Endothelial cell of umbilical vein (primary cell): ENCODE results near the gene CD44. TPM values are rescaled to one million over a fixed set of nuclear protein-coding genes. Genes with fewer than 3 reads are reported as not detected.
A peak's percentile ranks its signal among the peaks of the same experiment; 100 is the strongest.

ENCODE experiments used
- BruUV-seq: library from RNA; stranded (reverse); fragments of 400-500 nt; replicated peaks from 2 replicates; lab custom pipeline; 2021; lab: Mats Ljungman, UMichigan
- CTCF ChIA-PET: fragments of 300-600, 350-600 bp; sonication (Branson Sonifier 250); formaldehyde crosslinking; loops from one replicate; lab custom pipeline; 2021; ENCODE audit warnings: antibody characterized with exemption, inconsistent platforms; lab: Charles Lee
- POLR2A ChIA-PET: fragments of 300-600, 350-600 bp; sonication (Branson Sonifier 250); formaldehyde crosslinking; loops from one replicate; lab custom pipeline; 2021; ENCODE audit warnings: antibody characterized with exemption, inconsistent platforms; lab: Charles Lee
- DNase-seq: peaks from one replicate; pipeline ENCODE4 v3.0.0-alpha.2; 2011; ENCODE audit warnings: low read depth, low spot score
- FAIRE-seq: peaks from 2 replicates; lab custom pipeline; 2011; peaks lifted over from hg19 to GRCh38; lab: Jason Lieb, UNC
- H2AFZ ChIP-seq: 2 replicates; pipeline ENCODE4 v1.6.0; 2012; ENCODE audit warnings: low read depth, low read length, control low read depth, inconsistent platforms
- H3K27ac ChIP-seq: 2 replicates; pipeline ENCODE4 v1.5.1; 2011; ENCODE audit warnings: low read depth, mild to moderate bottlenecking, control low read depth, low read length, moderate library complexity; ENCODE audit not compliant: insufficient read depth
- H3K27me3 ChIP-seq, 2 experiments: 2 replicates each; pipeline versions ENCODE4 v1.6.0 to v1.6.1; 2011; ENCODE audit warnings: low read length in 2 of 2, mixed read lengths in 1 of 2; ENCODE audit not compliant: control insufficient read depth in 2 of 2, insufficient read depth in 2 of 2
- H3K36me3 ChIP-seq, 2 experiments: 2 replicates in 1 of 2; 3 replicates in 1 of 2; pipeline ENCODE4 v1.5.1; 2011; ENCODE audit warnings: low read length in 2 of 2, mild to moderate bottlenecking in 1 of 2, moderate library complexity in 1 of 2; ENCODE audit not compliant: control insufficient read depth in 2 of 2, insufficient read depth in 2 of 2; ENCODE audit errors: extremely low read depth in 1 of 2
- H3K4me1 ChIP-seq: 3 replicates; pipeline ENCODE4 v1.5.1; 2011; ENCODE audit warnings: mild to moderate bottlenecking, low read length; ENCODE audit not compliant: control insufficient read depth, insufficient read depth; ENCODE audit errors: extremely low read depth
- H3K4me2 ChIP-seq: 2 replicates; pipeline ENCODE4 v1.6.1; 2011; ENCODE audit warnings: low read length, control low read depth, mixed read lengths; ENCODE audit not compliant: insufficient read depth
- H3K4me3 ChIP-seq, 3 experiments: fragments of 200-600 bp in 1 of 3; sonication (generic), shearing (Covaris generic) in 1 of 3; replicated peaks in 1 of 3; 2 replicates each; pipeline ENCODE4 v1.5.1; 2011 to 2016; ENCODE audit warnings: control low read depth in 3 of 3, low read length in 3 of 3, mild to moderate bottlenecking in 2 of 3, inconsistent platforms in 1 of 3, low read depth in 1 of 3, moderate library complexity in 1 of 3; ENCODE audit not compliant: insufficient read depth in 1 of 3
- H3K79me2 ChIP-seq: 2 replicates; pipeline ENCODE4 v1.6.0; 2012; ENCODE audit warnings: low read length, inconsistent platforms; ENCODE audit not compliant: control insufficient read depth, insufficient read depth
- H3K9ac ChIP-seq: replicated peaks from 2 replicates; pipeline ENCODE3; 2011; ENCODE audit warnings: low read length, control low read depth; ENCODE audit not compliant: insufficient read depth; ENCODE audit errors: extremely low read depth
- H3K9me1 ChIP-seq: replicated peaks from 3 replicates; pipeline ENCODE4 v1.6.0; 2011; ENCODE audit warnings: mild to moderate bottlenecking, low read length; ENCODE audit not compliant: control insufficient read depth, insufficient read depth; ENCODE audit errors: extremely low read depth
- H3K9me3 ChIP-seq: replicated peaks from 2 replicates; pipeline ENCODE4 v1.5.1; 2012; ENCODE audit warnings: low read length, inconsistent platforms; ENCODE audit not compliant: control insufficient read depth, insufficient read depth
- H4K20me1 ChIP-seq: replicated peaks from 2 replicates; pipeline ENCODE3; 2011; ENCODE audit warnings: mild to moderate bottlenecking, low read length; ENCODE audit not compliant: control insufficient read depth, insufficient read depth; ENCODE audit errors: extremely low read depth
- EZH2 ChIP-seq: IDR thresholded peaks from 2 replicates; pipeline ENCODE4 v1.6.1; 2012; ENCODE audit warnings: borderline replicate concordance, low read depth, mild to moderate bottlenecking, moderate library complexity, low read length, inconsistent platforms; ENCODE audit not compliant: severe bottlenecking
- FOS ChIP-seq: IDR thresholded peaks from 2 replicates; pipeline ENCODE4 v1.6.1; 2011; ENCODE audit warnings: mild to moderate bottlenecking, low read length, moderate library complexity, borderline replicate concordance; ENCODE audit not compliant: insufficient read depth
- GATA2 ChIP-seq: IDR thresholded peaks from 2 replicates; pipeline ENCODE4 v1.7.0; 2011; ENCODE audit warnings: low read depth, mild to moderate bottlenecking, moderate library complexity, mixed read lengths, low read length; ENCODE audit not compliant: insufficient read length, insufficient read depth
- JUN ChIP-seq: IDR thresholded peaks from 2 replicates; pipeline ENCODE4 v1.6.1; 2011; ENCODE audit warnings: borderline replicate concordance, low read depth; ENCODE audit not compliant: insufficient read length, insufficient read depth
- POLR2AphosphoS5 ChIP-seq: IDR thresholded peaks from 2 replicates; pipeline ENCODE4 v1.6.1; 2012; ENCODE audit warnings: low read depth, mild to moderate bottlenecking, control low read depth, low read length, moderate library complexity; ENCODE audit not compliant: insufficient read depth
- dilution Hi-C: fragments of 300-500 bp; cut with MboI; formaldehyde crosslinking; loops from one replicate; pipeline ENCODE4 v1.15.0; 2019; ENCODE audit warnings: low sequenced_read_pairs; ENCODE audit not compliant: extremely low pct_ligation_motif_present
- intact Hi-C: fragments of 100-400 bp; cut with micrococcal nuclease; formaldehyde crosslinking; loops from one replicate; pipeline ENCODE4 v1.10.0; 2022
- polyA plus RNA-seq, 4 experiments: library from polyadenylated mRNA; depleted of rRNA in 3 of 4; stranded (reverse) in 3 of 4; unstranded in 1 of 4; fragments of >200 nt; gene quantifications; 2 replicates each; pipeline versions ENCODE4 v1.2.1 to v1.2.3, GENCODE V29; 2011 to 2012; ENCODE audit warnings: missing spikeins in 1 of 4
- total RNA-seq: library from RNA; stranded (reverse); gene quantifications from 2 replicates; pipeline ENCODE4 v1.2.3, GENCODE V29; 2021
- TF ChIP-seq, protein P1 (sequence below), 2 donors: IDR thresholded peaks; 1 replicate in 1 of 2; 2 replicates in 1 of 2; pipeline ENCODE4 v1.5.1; 2011; ENCODE audit warnings: low read length in 2 of 2, mild to moderate bottlenecking in 2 of 2, moderate library complexity in 2 of 2, control low read depth in 1 of 2, inconsistent platforms in 1 of 2, low read depth in 1 of 2; ENCODE audit not compliant: insufficient read depth in 1 of 2; ENCODE audit errors: extremely low read depth in 1 of 2

The CD44 gene
- total and polyA plus RNA-seq, 2 donors (not counting 3 experiments of a cell fraction or from before 2014, with no cell fraction given): 25.5 to 26.3 TPM

DNA sequence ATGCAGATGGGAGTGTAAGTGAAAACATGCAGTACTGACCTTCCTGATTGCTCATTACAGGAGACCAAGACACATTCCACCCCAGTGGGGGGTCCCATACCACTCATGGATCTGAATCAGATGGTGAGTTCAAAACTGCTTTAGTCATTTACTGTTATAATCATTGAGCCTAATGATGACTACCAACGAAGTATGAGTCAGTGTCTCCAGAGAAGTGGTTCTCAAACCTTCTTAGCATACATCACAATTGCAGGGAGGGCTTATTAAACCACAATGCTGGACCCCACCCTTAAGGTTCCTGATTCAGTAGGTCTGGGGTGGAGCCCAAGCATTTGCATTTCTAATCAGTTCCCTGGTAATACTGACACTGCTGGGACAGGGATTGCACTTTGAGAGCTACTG, 75.8 kb downstream of the CD44 start:
- H3K9me3 ChIP-seq: no peaks in the 10 kb centered on the region
- H3K27ac ChIP-seq: peak overlapping the region; percentile 24
- peaks cover 9% of the 10 kb centered on the region for H3K4me1 ChIP-seq
- intact Hi-C loops: no loop called here
- BruUV-seq: no TSS peak
- dilution Hi-C loops: no loop called here
- ChIA-PET CTCF (interaction anchor here (1.1 kb wide), 2 partner anchors 18 to 238 kb away, joined by 3 to 5 read pairs; no protein-coding TSS in a partner anchor), POLR2A (no interaction called here)
- FAIRE-seq: no peak
- no peaks in the 10 kb centered on the region for H3K27me3 ChIP-seq
- H3K4me3 ChIP-seq: no peak overlapping the region
- no peaks in the 10 kb centered on the region for H3K9me1 ChIP-seq
- TF ChIP-seq POLR2AphosphoS5 (no peak), FOS (peak; percentile 94)
- H3K9ac ChIP-seq: no peak overlapping the region
- peak; percentile 54 for DNase-seq
- H3K79me2 ChIP-seq: peaks cover 2% of the 10 kb centered on the region
- no peak overlapping the region for H3K4me2 ChIP-seq
- H2AFZ ChIP-seq: no peak overlapping the region
- H4K20me1 ChIP-seq: no peaks in the 10 kb centered on the region
- peaks cover 0 to 5% of the 10 kb centered on the region in 2 experiments for H3K36me3 ChIP-seq

DNA sequence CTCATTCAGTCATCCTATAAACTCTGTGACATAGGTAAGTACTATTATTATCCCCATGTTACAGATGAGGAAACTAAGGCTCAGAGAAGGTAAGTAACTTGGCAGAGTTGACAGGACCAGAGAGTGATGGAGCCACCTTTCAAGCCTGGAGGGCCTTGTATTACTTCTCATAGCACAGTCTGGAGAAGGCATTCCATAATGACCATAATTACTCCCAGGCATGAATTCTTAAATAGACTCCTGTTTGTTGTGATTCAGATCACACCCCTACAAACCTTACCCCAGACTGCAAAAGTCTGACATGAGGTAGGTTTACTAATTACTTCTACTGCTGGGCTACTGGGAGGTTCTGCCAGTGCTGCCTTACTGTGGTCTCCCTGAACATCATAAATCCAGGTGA, 77.0 kb downstream of the CD44 start:
- Histone ChIP-seq H3K36me3 (peaks cover 0 to 5% of the 10 kb centered on the region in 2 experiments), H3K9me1 (no peaks in the 10 kb centered on the region), H3K9ac (no peak overlapping the region), H3K4me2 (no peak overlapping the region), H3K79me2 (peaks cover 1% of the 10 kb centered on the region), H3K4me1 (peaks cover 9% of the 10 kb centered on the region), H3K27me3 (no peaks in the 10 kb centered on the region), H3K27ac (no peak overlapping the region), H2AFZ (no peak overlapping the region), H3K9me3 (no peaks in the 10 kb centered on the region), H4K20me1 (no peaks in the 10 kb centered on the region), H3K4me3 (no peak overlapping the region)
- dilution Hi-C loops: no loop called here
- DNase-seq (no peak), FAIRE-seq (no peak)
- CTCF ChIA-PET: no interaction called here
- TF ChIP-seq POLR2AphosphoS5 (no peak), GATA2 (no peak), JUN (no peak), EZH2 (no peak)
- TF ChIP-seq, protein P1, sequence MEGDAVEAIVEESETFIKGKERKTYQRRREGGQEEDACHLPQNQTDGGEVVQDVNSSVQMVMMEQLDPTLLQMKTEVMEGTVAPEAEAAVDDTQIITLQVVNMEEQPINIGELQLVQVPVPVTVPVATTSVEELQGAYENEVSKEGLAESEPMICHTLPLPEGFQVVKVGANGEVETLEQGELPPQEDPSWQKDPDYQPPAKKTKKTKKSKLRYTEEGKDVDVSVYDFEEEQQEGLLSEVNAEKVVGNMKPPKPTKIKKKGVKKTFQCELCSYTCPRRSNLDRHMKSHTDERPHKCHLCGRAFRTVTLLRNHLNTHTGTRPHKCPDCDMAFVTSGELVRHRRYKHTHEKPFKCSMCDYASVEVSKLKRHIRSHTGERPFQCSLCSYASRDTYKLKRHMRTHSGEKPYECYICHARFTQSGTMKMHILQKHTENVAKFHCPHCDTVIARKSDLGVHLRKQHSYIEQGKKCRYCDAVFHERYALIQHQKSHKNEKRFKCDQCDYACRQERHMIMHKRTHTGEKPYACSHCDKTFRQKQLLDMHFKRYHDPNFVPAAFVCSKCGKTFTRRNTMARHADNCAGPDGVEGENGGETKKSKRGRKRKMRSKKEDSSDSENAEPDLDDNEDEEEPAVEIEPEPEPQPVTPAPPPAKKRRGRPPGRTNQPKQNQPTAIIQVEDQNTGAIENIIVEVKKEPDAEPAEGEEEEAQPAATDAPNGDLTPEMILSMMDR (IDR thresholded peaks at IDR 0.05; ENCODE audit: extremely low read depth in 1 of 2, insufficient read depth in 1 of 2, low read depth in 1 of 2, low read length in 2 of 2): no peak
- intact Hi-C loops: no loop called here
- POLR2A ChIA-PET: no interaction called here
- BruUV-seq: no TSS peak
